H9 (cell line): ENCODE data around the gene HMSD. TPM values are rescaled to one million over a fixed set of nuclear protein-coding genes. Genes with fewer than 3 reads are reported as not detected.

Experiments
- DNase-seq: peaks from one replicate; pipeline ENCODE4 v3.0.0-alpha.2; 2017
- H2AFZ ChIP-seq: one replicate; pipeline ENCODE4 v1.6.1; 2013; ENCODE audit warnings: mild to moderate bottlenecking, low read length, control low read depth, moderate library complexity
- H2AK5ac ChIP-seq: 2 replicates; pipeline ENCODE4 v1.6.1; 2013; ENCODE audit warnings: low read length, control low read depth, mixed read lengths; ENCODE audit not compliant: insufficient read length
- H2BK120ac ChIP-seq: one replicate; pipeline ENCODE4 v1.6.1; 2013; ENCODE audit warnings: low read depth, mild to moderate bottlenecking, low read length, control low read depth, inconsistent platforms; ENCODE audit not compliant: poor library complexity, severe bottlenecking
- H2BK12ac ChIP-seq: 2 replicates; pipeline ENCODE4 v1.6.1; 2013; ENCODE audit warnings: low read length, control low read depth, mixed read lengths, low read depth; ENCODE audit not compliant: insufficient read length
- H2BK15ac ChIP-seq: 2 replicates; pipeline ENCODE4 v1.6.1; 2013; ENCODE audit warnings: low read depth, low read length, control low read depth
- H2BK20ac ChIP-seq: one replicate; pipeline ENCODE4 v1.6.1; 2013; ENCODE audit warnings: low read depth, mild to moderate bottlenecking, low read length, control low read depth, inconsistent platforms; ENCODE audit not compliant: poor library complexity, severe bottlenecking
- H2BK5ac ChIP-seq: 2 replicates; pipeline ENCODE4 v1.6.1; 2013; ENCODE audit warnings: low read length, control low read depth, mixed read lengths; ENCODE audit not compliant: insufficient read length
- H3K14ac ChIP-seq: 2 replicates; pipeline ENCODE4 v1.6.1; 2013; ENCODE audit warnings: low read length, control low read depth; ENCODE audit not compliant: insufficient read depth
- H3K18ac ChIP-seq: 2 replicates; pipeline ENCODE4 v1.6.1; 2013; ENCODE audit warnings: low read depth, mild to moderate bottlenecking, mixed read lengths, low read length, control low read depth; ENCODE audit not compliant: insufficient read length
- H3K23ac ChIP-seq: 2 replicates; pipeline ENCODE4 v1.6.1; 2013; ENCODE audit warnings: low read length, control low read depth, mixed read lengths, low read depth; ENCODE audit not compliant: insufficient read length
- H3K23me2 ChIP-seq: 2 replicates; pipeline ENCODE4 v1.6.1; 2013; ENCODE audit warnings: low read depth, mild to moderate bottlenecking, mixed read lengths, low read length, control low read depth; ENCODE audit not compliant: insufficient read length, poor library complexity, severe bottlenecking
- H3K27ac ChIP-seq: 2 replicates; pipeline ENCODE4 v1.5.1; 2013; ENCODE audit warnings: low read length, control low read depth, mixed read lengths, low read depth; ENCODE audit not compliant: insufficient read length
- H3K27me3 ChIP-seq: 2 replicates; pipeline ENCODE4 v1.6.1; 2013; ENCODE audit warnings: low read length, control low read depth, inconsistent platforms; ENCODE audit not compliant: insufficient read depth
- H3K4ac ChIP-seq: 2 replicates; pipeline ENCODE4 v1.6.1; 2013; ENCODE audit warnings: low read depth, mild to moderate bottlenecking, control low read depth, inconsistent platforms, low read length, moderate library complexity
- H3K4me1 ChIP-seq: 2 replicates; pipeline ENCODE4 v1.6.1; 2013; ENCODE audit warnings: low read length, control low read depth, inconsistent platforms; ENCODE audit not compliant: insufficient read depth
- H3K4me2 ChIP-seq: 2 replicates; pipeline ENCODE4 v1.6.1; 2013; ENCODE audit warnings: low read length, control low read depth, mixed read lengths; ENCODE audit not compliant: insufficient read length, insufficient read depth
- H3K56ac ChIP-seq: 2 replicates; pipeline ENCODE4 v1.6.1; 2013; ENCODE audit warnings: low read depth, mild to moderate bottlenecking, mixed read lengths, low read length, control low read depth; ENCODE audit not compliant: insufficient read length
- H3K79me1 ChIP-seq: 2 replicates; pipeline ENCODE4 v1.6.1; 2013; ENCODE audit warnings: low read depth, mild to moderate bottlenecking, moderate library complexity, low read length, control low read depth, inconsistent platforms; ENCODE audit not compliant: insufficient read depth, poor library complexity, severe bottlenecking
- H3K79me2 ChIP-seq: 2 replicates; pipeline ENCODE4 v1.6.1; 2013; ENCODE audit warnings: low read length, control low read depth, inconsistent platforms; ENCODE audit not compliant: insufficient read depth
- H3K9ac ChIP-seq: 2 replicates; pipeline ENCODE4 v1.6.1; 2013; ENCODE audit warnings: low read length, control low read depth, mixed read lengths; ENCODE audit not compliant: insufficient read length; ENCODE audit errors: extremely low read depth
- H3K9me3 ChIP-seq: one replicate; pipeline ENCODE4 v1.6.1; 2013; ENCODE audit warnings: low read depth, low read length, inconsistent platforms; ENCODE audit not compliant: control insufficient read depth
- H3T11ph ChIP-seq: one replicate; pipeline ENCODE4 v1.6.1; 2013; ENCODE audit warnings: mild to moderate bottlenecking, low read length, control low read depth, inconsistent platforms
- H4K20me1 ChIP-seq: one replicate; pipeline ENCODE4 v1.6.1; 2013; ENCODE audit not compliant: control insufficient read depth, insufficient read length, insufficient read depth
- H4K5ac ChIP-seq: 2 replicates; pipeline ENCODE4 v1.6.1; 2013; ENCODE audit warnings: low read depth, mild to moderate bottlenecking, mixed read lengths, low read length, control low read depth; ENCODE audit not compliant: insufficient read length
- H4K8ac ChIP-seq: replicated peaks from 2 replicates; pipeline ENCODE4 v1.6.1; 2013; ENCODE audit warnings: low read length, control low read depth, mixed read lengths, low read depth; ENCODE audit not compliant: insufficient read length
- H4K91ac ChIP-seq: 2 replicates; pipeline ENCODE4 v1.6.1; 2013; ENCODE audit warnings: low read depth, mild to moderate bottlenecking, moderate library complexity, mixed read lengths, low read length, control low read depth; ENCODE audit not compliant: insufficient read length
- H3K27ac Mint-ChIP-seq, 3 experiments: 2 replicates in 2 of 3; 3 replicates in 1 of 3; pipeline ENCODE4 v1.8.0; 2020 to 2021; ENCODE audit warnings: mixed read lengths in 3 of 3, mild to moderate bottlenecking in 1 of 3, moderate library complexity in 1 of 3
- H3K27me3 Mint-ChIP-seq: 2 replicates; pipeline ENCODE4 v1.8.0; 2021; ENCODE audit warnings: low read depth, mild to moderate bottlenecking, moderate library complexity, mixed read lengths
- H3K36me3 Mint-ChIP-seq, 3 experiments: 2 replicates in 2 of 3; 3 replicates in 1 of 3; pipeline ENCODE4 v1.8.0; 2020 to 2021; ENCODE audit warnings: low read depth in 3 of 3, mixed read lengths in 3 of 3; ENCODE audit not compliant: insufficient read depth in 1 of 3
- H3K4me1 Mint-ChIP-seq, 2 experiments: 2 replicates each; pipeline ENCODE4 v1.8.0; 2020; ENCODE audit warnings: mixed read lengths in 2 of 2
- H3K4me3 Mint-ChIP-seq, 2 experiments: 2 replicates in 1 of 2; 3 replicates in 1 of 2; pipeline ENCODE4 v1.8.0; 2020 to 2021; ENCODE audit warnings: mild to moderate bottlenecking in 2 of 2, mixed read lengths in 2 of 2, moderate library complexity in 1 of 2
- H3K9me3 Mint-ChIP-seq, 2 experiments: 2 replicates in 1 of 2; 3 replicates in 1 of 2; pipeline ENCODE4 v1.8.0; 2020; ENCODE audit warnings: mild to moderate bottlenecking in 2 of 2, mixed read lengths in 2 of 2, moderate library complexity in 1 of 2
- CTCF ChIP-seq: fragments of 200-600 bp; sonication (generic); conservative IDR thresholded peaks from 3 replicates; pipeline ENCODE4 v1.8.0; 2021; ENCODE audit warnings: antibody characterized with exemption, mild to moderate bottlenecking
- WGBS: extraction: QIAGEN DNeasy Blood & Tissue Kit; methylation state at CpG from one replicate; pipeline ENCODE4 v1.1.7; 2013; ENCODE audit warnings: missing lambda C conversion rate, low lambda C conversion rate, mixed read lengths; ENCODE audit not compliant: insufficient read length; ENCODE audit errors: extremely low coverage; 5-methylcytosine and 5-hydroxymethylcytosine counted together
- total RNA-seq: library from RNA; stranded (reverse); gene quantifications from 2 replicates; pipeline ENCODE4 v1.2.1, GENCODE V29; 2021

Gene HMSD
- total RNA-seq, 1 experiment from 2014 or later = 6.6 TPM

GRCh38 chr18:63947051-63947790 lies 1.9 kb upstream of the HMSD start:
- Histone ChIP-seq H3K79me1 (no peaks in the 10 kb centered on the region), H4K5ac (no peak overlapping the region), H2AK5ac (no peak overlapping the region), H3K56ac (no peak overlapping the region), H3K23ac (no peak overlapping the region), H3K4ac (no peak overlapping the region), H4K8ac (no peak overlapping the region), H2AFZ (no peak overlapping the region), H2BK15ac (no peak overlapping the region), H3K27me3 (no peaks in the 10 kb centered on the region), H3K27ac (no peak overlapping the region), H3K9ac (no peak overlapping the region), H3K79me2 (no peaks in the 10 kb centered on the region), H3K4me2 (no peak overlapping the region), H4K20me1 (no peaks in the 10 kb centered on the region), H2BK20ac (no peak overlapping the region), H3K4me1 (no peaks in the 10 kb centered on the region), H2BK120ac (no peak overlapping the region), H3K18ac (no peak overlapping the region), H3T11ph (no peak overlapping the region), H2BK12ac (no peak overlapping the region), H3K9me3 (no peaks in the 10 kb centered on the region), H2BK5ac (no peak overlapping the region), H3K23me2 (peaks cover 2% of the 10 kb centered on the region), H4K91ac (no peak overlapping the region), H3K14ac (no peak overlapping the region)
- no peak for TF ChIP-seq CTCF
- Mint-ChIP-seq H3K4me3 (no peak overlapping the region), H3K27ac (no peak overlapping the region), H3K36me3 (peaks cover 0 to 2% (median 0%) of the 10 kb centered on the region in 3 experiments; a peak in 1 of 7 replicates), H3K9me3 (peaks cover 0 to 6% of the 10 kb centered on the region in 2 experiments; a peak in 2 of 5 replicates), H3K27me3 (peaks cover 45% of the 10 kb centered on the region), H3K4me1 (peaks cover 6 to 14% of the 10 kb centered on the region in 2 experiments)
- no CpG with 5 or more reads among the region's 3 CpGs for WGBS
- DNase-seq = no peak
